ENCODE results near the gene DEPP1. TPM values are rescaled to one million over a fixed set of nuclear protein-coding genes. Genes with fewer than 3 reads are reported as not detected.

The DEPP1 gene
- total and polyA plus RNA-seq, 2 experiments from 2014 or later, result 0.37 to 1.3 TPM

DNA sequence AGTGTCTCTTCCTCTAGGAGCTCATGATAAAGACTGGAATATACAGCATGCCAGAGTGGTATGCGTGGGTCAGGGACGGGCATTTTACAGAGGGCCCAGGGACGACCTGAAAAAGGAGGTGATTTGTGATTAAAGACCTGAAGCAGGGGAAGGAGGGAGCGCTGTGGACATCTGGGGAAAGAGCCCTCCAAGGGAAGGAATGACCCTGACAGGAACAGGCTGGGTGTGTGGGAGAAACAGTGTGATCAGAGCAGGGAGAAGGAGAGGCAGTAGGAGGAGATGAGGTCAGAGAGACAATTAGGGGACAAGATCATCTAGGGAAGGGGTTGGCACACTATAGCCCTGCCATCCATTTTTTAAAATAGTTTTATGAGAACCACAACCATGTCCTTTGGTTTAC lies 22.4 kb downstream of the DEPP1 start:
- H3K27me3 ChIP-seq (ENCODE audit: insufficient read depth), result peaks cover 9% of the 10 kb centered on the region
- TF ChIP-seq, protein P1, sequence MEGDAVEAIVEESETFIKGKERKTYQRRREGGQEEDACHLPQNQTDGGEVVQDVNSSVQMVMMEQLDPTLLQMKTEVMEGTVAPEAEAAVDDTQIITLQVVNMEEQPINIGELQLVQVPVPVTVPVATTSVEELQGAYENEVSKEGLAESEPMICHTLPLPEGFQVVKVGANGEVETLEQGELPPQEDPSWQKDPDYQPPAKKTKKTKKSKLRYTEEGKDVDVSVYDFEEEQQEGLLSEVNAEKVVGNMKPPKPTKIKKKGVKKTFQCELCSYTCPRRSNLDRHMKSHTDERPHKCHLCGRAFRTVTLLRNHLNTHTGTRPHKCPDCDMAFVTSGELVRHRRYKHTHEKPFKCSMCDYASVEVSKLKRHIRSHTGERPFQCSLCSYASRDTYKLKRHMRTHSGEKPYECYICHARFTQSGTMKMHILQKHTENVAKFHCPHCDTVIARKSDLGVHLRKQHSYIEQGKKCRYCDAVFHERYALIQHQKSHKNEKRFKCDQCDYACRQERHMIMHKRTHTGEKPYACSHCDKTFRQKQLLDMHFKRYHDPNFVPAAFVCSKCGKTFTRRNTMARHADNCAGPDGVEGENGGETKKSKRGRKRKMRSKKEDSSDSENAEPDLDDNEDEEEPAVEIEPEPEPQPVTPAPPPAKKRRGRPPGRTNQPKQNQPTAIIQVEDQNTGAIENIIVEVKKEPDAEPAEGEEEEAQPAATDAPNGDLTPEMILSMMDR (conservative IDR thresholded peaks at IDR 0.05; ENCODE audit: low read depth in 2 of 2), result no peak
- TF ChIP-seq EZH2phosphoT487 (IDR thresholded peaks at IDR 0.05; ENCODE audit: unreplicated experiment) (no peak), STAT1 (IDR thresholded peaks at IDR 0.05; ENCODE audit: unreplicated experiment) (no peak), EZH2 (IDR thresholded peaks at IDR 0.05; ENCODE audit: low read depth, unreplicated experiment) (no peak), CREB1 (CRISPR knock-in tag; IDR thresholded peaks at IDR 0.05; ENCODE audit: low read depth) (no peak)
- TF ChIP-seq, protein P2, sequence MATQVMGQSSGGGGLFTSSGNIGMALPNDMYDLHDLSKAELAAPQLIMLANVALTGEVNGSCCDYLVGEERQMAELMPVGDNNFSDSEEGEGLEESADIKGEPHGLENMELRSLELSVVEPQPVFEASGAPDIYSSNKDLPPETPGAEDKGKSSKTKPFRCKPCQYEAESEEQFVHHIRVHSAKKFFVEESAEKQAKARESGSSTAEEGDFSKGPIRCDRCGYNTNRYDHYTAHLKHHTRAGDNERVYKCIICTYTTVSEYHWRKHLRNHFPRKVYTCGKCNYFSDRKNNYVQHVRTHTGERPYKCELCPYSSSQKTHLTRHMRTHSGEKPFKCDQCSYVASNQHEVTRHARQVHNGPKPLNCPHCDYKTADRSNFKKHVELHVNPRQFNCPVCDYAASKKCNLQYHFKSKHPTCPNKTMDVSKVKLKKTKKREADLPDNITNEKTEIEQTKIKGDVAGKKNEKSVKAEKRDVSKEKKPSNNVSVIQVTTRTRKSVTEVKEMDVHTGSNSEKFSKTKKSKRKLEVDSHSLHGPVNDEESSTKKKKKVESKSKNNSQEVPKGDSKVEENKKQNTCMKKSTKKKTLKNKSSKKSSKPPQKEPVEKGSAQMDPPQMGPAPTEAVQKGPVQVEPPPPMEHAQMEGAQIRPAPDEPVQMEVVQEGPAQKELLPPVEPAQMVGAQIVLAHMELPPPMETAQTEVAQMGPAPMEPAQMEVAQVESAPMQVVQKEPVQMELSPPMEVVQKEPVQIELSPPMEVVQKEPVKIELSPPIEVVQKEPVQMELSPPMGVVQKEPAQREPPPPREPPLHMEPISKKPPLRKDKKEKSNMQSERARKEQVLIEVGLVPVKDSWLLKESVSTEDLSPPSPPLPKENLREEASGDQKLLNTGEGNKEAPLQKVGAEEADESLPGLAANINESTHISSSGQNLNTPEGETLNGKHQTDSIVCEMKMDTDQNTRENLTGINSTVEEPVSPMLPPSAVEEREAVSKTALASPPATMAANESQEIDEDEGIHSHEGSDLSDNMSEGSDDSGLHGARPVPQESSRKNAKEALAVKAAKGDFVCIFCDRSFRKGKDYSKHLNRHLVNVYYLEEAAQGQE (IDR thresholded peaks at IDR 0.05; ENCODE audit: unreplicated experiment), result no peak
- TF ChIP-seq, protein P3, sequence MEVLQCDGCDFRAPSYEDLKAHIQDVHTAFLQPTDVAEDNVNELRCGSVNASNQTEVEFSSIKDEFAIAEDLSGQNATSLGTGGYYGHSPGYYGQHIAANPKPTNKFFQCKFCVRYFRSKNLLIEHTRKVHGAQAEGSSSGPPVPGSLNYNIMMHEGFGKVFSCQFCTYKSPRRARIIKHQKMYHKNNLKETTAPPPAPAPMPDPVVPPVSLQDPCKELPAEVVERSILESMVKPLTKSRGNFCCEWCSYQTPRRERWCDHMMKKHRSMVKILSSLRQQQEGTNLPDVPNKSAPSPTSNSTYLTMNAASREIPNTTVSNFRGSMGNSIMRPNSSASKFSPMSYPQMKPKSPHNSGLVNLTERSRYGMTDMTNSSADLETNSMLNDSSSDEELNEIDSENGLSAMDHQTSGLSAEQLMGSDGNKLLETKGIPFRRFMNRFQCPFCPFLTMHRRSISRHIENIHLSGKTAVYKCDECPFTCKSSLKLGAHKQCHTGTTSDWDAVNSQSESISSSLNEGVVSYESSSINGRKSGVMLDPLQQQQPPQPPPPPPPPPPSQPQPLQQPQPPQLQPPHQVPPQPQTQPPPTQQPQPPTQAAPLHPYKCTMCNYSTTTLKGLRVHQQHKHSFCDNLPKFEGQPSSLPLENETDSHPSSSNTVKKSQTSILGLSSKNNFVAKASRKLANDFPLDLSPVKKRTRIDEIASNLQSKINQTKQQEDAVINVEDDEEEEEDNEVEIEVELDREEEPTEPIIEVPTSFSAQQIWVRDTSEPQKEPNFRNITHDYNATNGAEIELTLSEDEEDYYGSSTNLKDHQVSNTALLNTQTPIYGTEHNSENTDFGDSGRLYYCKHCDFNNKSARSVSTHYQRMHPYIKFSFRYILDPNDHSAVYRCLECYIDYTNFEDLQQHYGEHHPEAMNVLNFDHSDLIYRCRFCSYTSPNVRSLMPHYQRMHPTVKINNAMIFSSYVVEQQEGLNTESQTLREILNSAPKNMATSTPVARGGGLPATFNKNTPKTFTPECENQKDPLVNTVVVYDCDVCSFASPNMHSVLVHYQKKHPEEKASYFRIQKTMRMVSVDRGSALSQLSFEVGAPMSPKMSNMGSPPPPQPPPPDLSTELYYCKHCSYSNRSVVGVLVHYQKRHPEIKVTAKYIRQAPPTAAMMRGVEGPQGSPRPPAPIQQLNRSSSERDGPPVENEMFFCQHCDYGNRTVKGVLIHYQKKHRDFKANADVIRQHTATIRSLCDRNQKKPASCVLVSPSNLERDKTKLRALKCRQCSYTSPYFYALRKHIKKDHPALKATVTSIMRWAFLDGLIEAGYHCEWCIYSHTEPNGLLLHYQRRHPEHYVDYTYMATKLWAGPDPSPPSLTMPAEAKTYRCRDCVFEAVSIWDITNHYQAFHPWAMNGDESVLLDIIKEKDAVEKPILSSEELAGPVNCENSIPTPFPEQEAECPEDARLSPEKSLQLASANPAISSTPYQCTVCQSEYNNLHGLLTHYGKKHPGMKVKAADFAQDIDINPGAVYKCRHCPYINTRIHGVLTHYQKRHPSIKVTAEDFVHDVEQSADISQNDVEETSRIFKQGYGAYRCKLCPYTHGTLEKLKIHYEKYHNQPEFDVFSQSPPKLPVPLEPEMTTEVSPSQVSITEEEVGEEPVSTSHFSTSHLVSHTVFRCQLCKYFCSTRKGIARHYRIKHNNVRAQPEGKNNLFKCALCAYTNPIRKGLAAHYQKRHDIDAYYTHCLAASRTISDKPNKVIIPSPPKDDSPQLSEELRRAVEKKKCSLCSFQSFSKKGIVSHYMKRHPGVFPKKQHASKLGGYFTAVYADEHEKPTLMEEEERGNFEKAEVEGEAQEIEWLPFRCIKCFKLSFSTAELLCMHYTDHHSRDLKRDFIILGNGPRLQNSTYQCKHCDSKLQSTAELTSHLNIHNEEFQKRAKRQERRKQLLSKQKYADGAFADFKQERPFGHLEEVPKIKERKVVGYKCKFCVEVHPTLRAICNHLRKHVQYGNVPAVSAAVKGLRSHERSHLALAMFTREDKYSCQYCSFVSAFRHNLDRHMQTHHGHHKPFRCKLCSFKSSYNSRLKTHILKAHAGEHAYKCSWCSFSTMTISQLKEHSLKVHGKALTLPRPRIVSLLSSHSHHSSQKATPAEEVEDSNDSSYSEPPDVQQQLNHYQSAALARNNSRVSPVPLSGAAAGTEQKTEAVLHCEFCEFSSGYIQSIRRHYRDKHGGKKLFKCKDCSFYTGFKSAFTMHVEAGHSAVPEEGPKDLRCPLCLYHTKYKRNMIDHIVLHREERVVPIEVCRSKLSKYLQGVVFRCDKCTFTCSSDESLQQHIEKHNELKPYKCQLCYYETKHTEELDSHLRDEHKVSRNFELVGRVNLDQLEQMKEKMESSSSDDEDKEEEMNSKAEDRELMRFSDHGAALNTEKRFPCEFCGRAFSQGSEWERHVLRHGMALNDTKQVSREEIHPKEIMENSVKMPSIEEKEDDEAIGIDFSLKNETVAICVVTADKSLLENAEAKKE (CRISPR knock-in tag; IDR thresholded peaks at IDR 0.05), result no peak
- H3K4me3 Mint-ChIP-seq, result no peak overlapping the region
- no peak overlapping the region for H2AFZ ChIP-seq
- H3F3A ChIP-seq (replicated peaks; ENCODE audit: low read depth), result no peaks in the 10 kb centered on the region
- ATAC-seq (no peak), DNase-seq (ENCODE audit: low spot score) (no peak)
- H3K4me2 ChIP-seq, result no peak overlapping the region
- no peak overlapping the region for H3K27ac Mint-ChIP-seq
- H3K9me3 Mint-ChIP-seq, result no peaks in the 10 kb centered on the region; the same call in 2 of the 3 replicates
- H3K36me3 ChIP-seq (ENCODE audit: insufficient read depth), result no peaks in the 10 kb centered on the region
- no peaks in the 10 kb centered on the region for H3K9me2 ChIP-seq (ENCODE audit: insufficient read depth)
- no peak overlapping the region for H3K27ac ChIP-seq (ENCODE audit: low read depth)
- peaks cover 10% of the 10 kb centered on the region; the same call in 2 of the 3 replicates for H3K36me3 Mint-ChIP-seq (ENCODE audit: low read depth)
- H3K4me1 Mint-ChIP-seq, result peaks cover 33% of the 10 kb centered on the region
- no peaks in the 10 kb centered on the region for H3K79me2 ChIP-seq (replicated peaks; ENCODE audit: insufficient read depth)
- H3K4me1 ChIP-seq (ENCODE audit: insufficient read depth), result peaks cover 34% of the 10 kb centered on the region
- no peaks in the 10 kb centered on the region for H4K20me1 ChIP-seq (replicated peaks; ENCODE audit: insufficient read depth)
- H3K27me3 Mint-ChIP-seq (ENCODE audit: insufficient read depth, low read depth, poor library complexity), result peaks cover 13% of the 10 kb centered on the region
- no peak overlapping the region for H3K4me3 ChIP-seq
